Limb (tissue), 2 donors: ENCODE measurements around the gene RNF14.

ENCODE experiments used
- DNase-seq, 2 donors: peaks; one replicate each; pipeline ENCODE4 v3.0.0-alpha.2; 2016; ENCODE audit errors: extremely low spot score in 2 of 2

Gene RNF14

GRCh38 chr5:141978389-141978788, 9.5 kb downstream of the RNF14 start:
- DNase-seq: no peak

GRCh38 chr5:141982626-141983025, 13.7 kb downstream of the RNF14 start:
- DNase-seq: no peak

- no peak for DNase-seq
These were observed 17.2 kb downstream of the RNF14 start for GRCh38 chr5:141986072-141986471.

- no peak for DNase-seq
These were observed 20.8 kb downstream of the RNF14 start for GRCh38 chr5:141989720-141990119.

- DNase-seq: peak; percentile 72 to 78
These were observed 23.6 kb downstream of the RNF14 start for GRCh38 chr5:141992349-141992963.

GRCh38 chr5:141994511-141995136, 25.7 kb downstream of the RNF14 start:
- no peak for DNase-seq

- no peak for DNase-seq
These were observed 26.8 kb downstream of the RNF14 start for GRCh38 chr5:141995656-141996055.

GRCh38 chr5:141997358-141997960, 28.6 kb downstream of the RNF14 start:
- DNase-seq: no peak

GRCh38 chr5:142000173-142000572, 31.3 kb downstream of the RNF14 start:
- no peak for DNase-seq

GRCh38 chr5:142000704-142001484, 32.0 kb downstream of the RNF14 start:
- DNase-seq: no peak

- DNase-seq: no peak
These were observed 34.4 kb downstream of the RNF14 start for GRCh38 chr5:142003266-142003800.

GRCh38 chr5:142006363-142007236, 37.7 kb downstream of the RNF14 start:
- no peak for DNase-seq

- no peak for DNase-seq
These were observed 38.3 kb downstream of the RNF14 start for GRCh38 chr5:142007237-142007544.

- DNase-seq: no peak
These were observed 39.9 kb downstream of the RNF14 start for GRCh38 chr5:142008813-142009212.

- no peak for DNase-seq
These were observed 41.0 kb downstream of the RNF14 start for GRCh38 chr5:142009886-142010285.

GRCh38 chr5:142011572-142012185, 42.8 kb downstream of the RNF14 start:
- DNase-seq: no peak

GRCh38 chr5:142012186-142012785, 43.4 kb downstream of the RNF14 start:
- DNase-seq: peak in 1 of 2 donors; percentile 51

- DNase-seq: peak; percentile 54 to 85
These were observed 44.0 kb downstream of the RNF14 start, which contains the start of gene GNPDA1 for GRCh38 chr5:142012792-142013388. TSS of gene GNPDA1 (minus strand) at chr5:142013027. CDS start at chr5:142012035, 992 bp downstream.

- no peak for DNase-seq
These were observed 45.0 kb downstream of the RNF14 start for GRCh38 chr5:142013734-142014521.
